ENCODE data around the gene ABCA12.

The ABCA12 gene

GRCh38 chr2:214899751-214900150 is 238.7 kb downstream of the ABCA12 start:
- Histone ChIP-seq H3K9me3 (ENCODE audit: low read length) (no peaks in the 10 kb centered on the region), H3K4me1 (ENCODE audit: insufficient read depth, low read length, severe bottlenecking) (peaks cover 43% of the 10 kb centered on the region), H3K36me3 (ENCODE audit: insufficient read depth, low read length) (no peaks in the 10 kb centered on the region), H3K27me3 (ENCODE audit: insufficient read depth, low read length) (no peaks in the 10 kb centered on the region), H3K9ac (ENCODE audit: low read length) (no peak overlapping the region), H3K4me3 (ENCODE audit: low read depth, low read length, poor library complexity, severe bottlenecking) (no peak overlapping the region), H3K4me2 (ENCODE audit: low read length) (no peak overlapping the region), H3F3A (ENCODE audit: insufficient read depth, low read length) (no peaks in the 10 kb centered on the region), H3K27ac (ENCODE audit: low read depth, low read length, poor library complexity, severe bottlenecking) (peak overlapping the region; percentile 26), H2AFZ (ENCODE audit: low read length) (no peak overlapping the region), H3K79me2 (ENCODE audit: insufficient read depth, low read length) (no peaks in the 10 kb centered on the region), H3K9me2 (ENCODE audit: low read depth, low read length) (no peaks in the 10 kb centered on the region), H4K20me1 (ENCODE audit: insufficient read depth, low read length) (no peaks in the 10 kb centered on the region)
- TF ChIP-seq CTCF (IDR thresholded peaks at IDR 0.05; ENCODE audit: low read length) (no peak), EZH2 (IDR thresholded peaks at IDR 0.05; ENCODE audit: borderline replicate concordance, low read length) (no peak)

- TF ChIP-seq EZH2 (IDR thresholded peaks at IDR 0.05; ENCODE audit: borderline replicate concordance, low read length) (no peak), CTCF (IDR thresholded peaks at IDR 0.05; ENCODE audit: low read length) (no peak)
- no peaks in the 10 kb centered on the region for H4K20me1 ChIP-seq (ENCODE audit: insufficient read depth, low read length)
- H3K4me2 ChIP-seq (ENCODE audit: low read length), result no peak overlapping the region
- H3K4me3 ChIP-seq (ENCODE audit: low read depth, low read length, poor library complexity, severe bottlenecking), result no peak overlapping the region
- H3K4me1 ChIP-seq (ENCODE audit: insufficient read depth, low read length, severe bottlenecking), result peaks cover 17% of the 10 kb centered on the region
- no peaks in the 10 kb centered on the region for H3K36me3 ChIP-seq (ENCODE audit: insufficient read depth, low read length)
- no peak overlapping the region for H3K9ac ChIP-seq (ENCODE audit: low read length)
- no peaks in the 10 kb centered on the region for H3K9me2 ChIP-seq (ENCODE audit: low read depth, low read length)
- no peak overlapping the region for H2AFZ ChIP-seq (ENCODE audit: low read length)
- no peaks in the 10 kb centered on the region for H3F3A ChIP-seq (ENCODE audit: insufficient read depth, low read length)
- no peaks in the 10 kb centered on the region for H3K9me3 ChIP-seq (ENCODE audit: low read length)
- no peaks in the 10 kb centered on the region for H3K27me3 ChIP-seq (ENCODE audit: insufficient read depth, low read length)
- H3K79me2 ChIP-seq (ENCODE audit: insufficient read depth, low read length), result no peaks in the 10 kb centered on the region
- no peak overlapping the region for H3K27ac ChIP-seq (ENCODE audit: low read depth, low read length, poor library complexity, severe bottlenecking)
These were observed 242.2 kb downstream of the ABCA12 start for GRCh38 chr2:214896274-214896673.

GRCh38 chr2:214895469-214895868 is 243.0 kb downstream of the ABCA12 start:
- Histone ChIP-seq H3K9me2 (ENCODE audit: low read depth, low read length) (no peaks in the 10 kb centered on the region), H3K9me3 (ENCODE audit: low read length) (no peaks in the 10 kb centered on the region), H4K20me1 (ENCODE audit: insufficient read depth, low read length) (no peaks in the 10 kb centered on the region), H3K9ac (ENCODE audit: low read length) (no peak overlapping the region), H3K27me3 (ENCODE audit: insufficient read depth, low read length) (no peaks in the 10 kb centered on the region), H2AFZ (ENCODE audit: low read length) (no peak overlapping the region), H3K4me2 (ENCODE audit: low read length) (no peak overlapping the region), H3K27ac (ENCODE audit: low read depth, low read length, poor library complexity, severe bottlenecking) (no peak overlapping the region), H3K36me3 (ENCODE audit: insufficient read depth, low read length) (no peaks in the 10 kb centered on the region), H3F3A (ENCODE audit: insufficient read depth, low read length) (no peaks in the 10 kb centered on the region), H3K4me3 (ENCODE audit: low read depth, low read length, poor library complexity, severe bottlenecking) (no peak overlapping the region), H3K79me2 (ENCODE audit: insufficient read depth, low read length) (no peaks in the 10 kb centered on the region), H3K4me1 (ENCODE audit: insufficient read depth, low read length, severe bottlenecking) (peaks cover 14% of the 10 kb centered on the region)
- TF ChIP-seq CTCF (IDR thresholded peaks at IDR 0.05; ENCODE audit: low read length) (no peak), EZH2 (IDR thresholded peaks at IDR 0.05; ENCODE audit: borderline replicate concordance, low read length) (no peak)
